Panc1 (cell line): Measurements from ENCODE around the gene TMTC2. TPM values are rescaled to one million over a fixed set of nuclear protein-coding genes. Genes with fewer than 3 reads are reported as not detected.

Experiments
- ATAC-seq: fragments of 200-7000 bp; cut with Tn5 transposase; 2 replicates; pipeline ENCODE4 v1.9.1; 2020; ENCODE audit warnings: mild to moderate bottlenecking, moderate library complexity
- BruUV-seq: library from RNA; stranded (reverse); fragments of 400-500 nt; replicated peaks from 2 replicates; lab custom pipeline; 2021; lab: Mats Ljungman, UMichigan
- CTCF ChIA-PET: fragments of 300-600 bp; sonication (Branson Sonifier 250); formaldehyde crosslinking; loops from one replicate; lab custom pipeline; 2022; ENCODE audit warnings: antibody characterized with exemption; lab: Charles Lee
- POLR2A ChIA-PET: fragments of 300-600 bp; sonication (Branson Sonifier 250); formaldehyde crosslinking; loops from one replicate; lab custom pipeline; 2022; ENCODE audit warnings: antibody characterized with exemption; lab: Charles Lee
- DNase-seq: peaks from one replicate; pipeline ENCODE4 v3.0.0-alpha.2; 2010; ENCODE audit warnings: low read depth, low spot score
- H3K27ac ChIP-seq: 2 replicates; pipeline ENCODE4 v1.5.1; 2011; ENCODE audit warnings: mild to moderate bottlenecking, low read length, inconsistent platforms
- H3K27me3 ChIP-seq: fragments of 200-500 bp; sonication (Bioruptor generic); 2 replicates; pipeline ENCODE4 v1.6.0; 2014; ENCODE audit warnings: low read length, inconsistent platforms; ENCODE audit not compliant: control insufficient read depth, insufficient read depth
- H3K36me3 ChIP-seq: fragments of 200-500 bp; sonication (Bioruptor generic); 2 replicates; pipeline ENCODE4 v1.5.1; 2014; ENCODE audit warnings: inconsistent platforms, mild to moderate bottlenecking, low read length, moderate library complexity; ENCODE audit not compliant: control insufficient read depth, insufficient read depth
- H3K4me1 ChIP-seq: 2 replicates; pipeline ENCODE4 v1.5.1; 2011; ENCODE audit warnings: inconsistent platforms, mild to moderate bottlenecking, low read length, moderate library complexity; ENCODE audit not compliant: control insufficient read depth, insufficient read depth
- H3K4me3 ChIP-seq, 2 experiments: 2 replicates each; pipeline ENCODE4 v1.5.1; 2011 to 2012; ENCODE audit warnings: low read depth in 2 of 2, low read length in 2 of 2, mild to moderate bottlenecking in 2 of 2, inconsistent platforms in 1 of 2, moderate library complexity in 1 of 2
- H3K9me3 ChIP-seq: fragments of 200-500 bp; sonication (Bioruptor generic); 2 replicates; pipeline ENCODE4 v1.5.1; 2014; ENCODE audit warnings: low read depth, mild to moderate bottlenecking, inconsistent platforms, low read length, moderate library complexity; ENCODE audit not compliant: control insufficient read depth, insufficient read depth
- POLR2AphosphoS5 ChIP-seq: IDR thresholded peaks from 2 replicates; pipeline ENCODE4 v1.6.1; 2012; ENCODE audit warnings: mild to moderate bottlenecking, low read depth, low read length, moderate library complexity
- SIN3A ChIP-seq: IDR thresholded peaks from 2 replicates; pipeline ENCODE4 v1.6.1; 2012; ENCODE audit warnings: low read depth, mild to moderate bottlenecking, low read length, moderate library complexity, borderline replicate concordance; ENCODE audit not compliant: insufficient read depth
- TCF7L2 ChIP-seq: IDR thresholded peaks from 2 replicates; pipeline ENCODE4 v1.6.1; 2011; ENCODE audit warnings: mild to moderate bottlenecking, low read depth, low read length, inconsistent platforms
- in situ Hi-C: cut with HindIII; loops from 2 replicates; pipeline ENCODE4 v1.10.0; 2016; ENCODE audit warnings: low sequenced_read_pairs, low pct_unique_long_range_greater_than_20kb
- intact Hi-C: fragments of 100-400 bp; cut with micrococcal nuclease; formaldehyde crosslinking; loops from one replicate; pipeline ENCODE4 v1.10.0; 2022; ENCODE audit not compliant: unreplicated experiment
- total RNA-seq: library from RNA; stranded (reverse); gene quantifications from one replicate; pipeline ENCODE4 v1.2.1, GENCODE V29; 2021; ENCODE audit not compliant: unreplicated experiment
- TF ChIP-seq, protein P1 (sequence below), 2 experiments: IDR thresholded peaks; 2 replicates each; pipeline ENCODE4 v1.6.1; 2011 to 2012; ENCODE audit warnings: low read depth in 2 of 2, control low read depth in 1 of 2, low read length in 1 of 2, mild to moderate bottlenecking in 1 of 2, moderate library complexity in 1 of 2; ENCODE audit not compliant: insufficient read depth in 1 of 2
- TF ChIP-seq, protein P2 (sequence below): fragments of 450-650 bp; IDR thresholded peaks from 2 replicates; pipeline ENCODE4 v1.5.1; 2017; ENCODE audit warnings: mild to moderate bottlenecking

TMTC2 gene
- total RNA-seq, 1 experiment from 2014 or later: 5.7 TPM

DNA sequence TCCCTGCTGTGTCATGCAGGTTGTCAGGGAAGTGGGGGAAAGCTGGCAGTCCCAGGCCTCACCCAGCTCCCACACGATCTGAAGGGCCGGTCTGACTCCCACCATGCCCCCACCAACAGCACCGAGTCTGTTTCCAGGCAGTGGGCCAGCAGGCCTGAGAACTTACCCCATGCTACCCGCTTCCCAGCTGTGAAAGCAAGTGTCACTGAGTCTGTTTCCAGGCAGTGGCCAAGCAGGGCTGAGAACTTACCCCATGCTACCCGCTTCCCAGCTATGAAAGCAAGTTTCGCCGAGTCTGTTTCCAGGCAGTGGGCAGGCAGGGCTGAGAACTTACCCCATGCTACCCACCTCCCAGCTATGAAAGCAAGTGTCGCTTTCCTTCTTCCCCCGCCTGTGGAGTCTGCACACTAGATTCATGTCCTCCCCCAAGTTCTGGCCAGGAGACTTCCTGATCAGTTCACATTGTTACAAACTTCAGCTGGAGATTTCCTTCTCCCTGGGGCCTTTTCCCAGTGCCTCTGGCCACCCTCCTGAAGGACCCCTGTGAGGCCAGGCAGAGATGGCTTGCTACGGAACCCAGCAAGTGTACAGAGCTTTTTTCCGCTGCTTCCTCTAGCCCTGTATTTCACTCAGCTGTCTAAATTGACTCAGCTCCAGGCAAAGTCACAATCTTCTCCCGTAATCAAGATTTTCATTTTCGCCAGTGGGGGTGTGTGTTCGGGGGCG, 435.4 kb downstream of the TMTC2 start:
- in situ Hi-C loops (no loop called here), intact Hi-C loops (no loop called here)
- no peaks in the 10 kb centered on the region for H3K9me3 ChIP-seq
- TF ChIP-seq TCF7L2 (no peak), SIN3A (no peak)
- no peaks in the 10 kb centered on the region for H3K36me3 ChIP-seq
- no peak overlapping the region for H3K27ac ChIP-seq
- no peaks in the 10 kb centered on the region for H3K27me3 ChIP-seq
- no peak overlapping the region for H3K4me3 ChIP-seq
- CTCF ChIA-PET: no interaction called here
- no TSS peak for BruUV-seq
- POLR2A ChIA-PET: no interaction called here
- H3K4me1 ChIP-seq: no peaks in the 10 kb centered on the region
- ATAC-seq (no peak), DNase-seq (no peak)

DNA sequence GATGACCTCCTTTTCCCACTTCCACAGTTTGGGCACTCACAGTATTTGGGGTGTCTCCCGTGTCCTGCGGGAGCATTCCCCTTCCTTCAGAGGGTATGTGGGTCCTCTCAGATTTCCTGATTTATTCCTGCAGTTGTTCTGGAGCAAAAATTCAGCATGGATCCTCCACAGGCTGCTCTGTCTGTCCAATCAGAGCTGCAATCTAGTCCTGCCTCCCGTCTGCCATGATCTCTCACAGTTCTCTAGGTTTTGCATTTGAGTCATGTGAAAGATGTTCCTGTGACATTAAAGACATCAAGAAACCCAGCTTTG, 435.9 kb downstream of the TMTC2 start:
- H3K4me3 ChIP-seq: no peak overlapping the region
- H3K36me3 ChIP-seq: no peaks in the 10 kb centered on the region
- CTCF ChIA-PET: no interaction called here
- DNase-seq (no peak), ATAC-seq (no peak)
- H3K27ac ChIP-seq: no peak overlapping the region
- H3K27me3 ChIP-seq: no peaks in the 10 kb centered on the region
- no TSS peak for BruUV-seq
- no peak for TF ChIP-seq POLR2AphosphoS5
- TF ChIP-seq, protein P1, sequence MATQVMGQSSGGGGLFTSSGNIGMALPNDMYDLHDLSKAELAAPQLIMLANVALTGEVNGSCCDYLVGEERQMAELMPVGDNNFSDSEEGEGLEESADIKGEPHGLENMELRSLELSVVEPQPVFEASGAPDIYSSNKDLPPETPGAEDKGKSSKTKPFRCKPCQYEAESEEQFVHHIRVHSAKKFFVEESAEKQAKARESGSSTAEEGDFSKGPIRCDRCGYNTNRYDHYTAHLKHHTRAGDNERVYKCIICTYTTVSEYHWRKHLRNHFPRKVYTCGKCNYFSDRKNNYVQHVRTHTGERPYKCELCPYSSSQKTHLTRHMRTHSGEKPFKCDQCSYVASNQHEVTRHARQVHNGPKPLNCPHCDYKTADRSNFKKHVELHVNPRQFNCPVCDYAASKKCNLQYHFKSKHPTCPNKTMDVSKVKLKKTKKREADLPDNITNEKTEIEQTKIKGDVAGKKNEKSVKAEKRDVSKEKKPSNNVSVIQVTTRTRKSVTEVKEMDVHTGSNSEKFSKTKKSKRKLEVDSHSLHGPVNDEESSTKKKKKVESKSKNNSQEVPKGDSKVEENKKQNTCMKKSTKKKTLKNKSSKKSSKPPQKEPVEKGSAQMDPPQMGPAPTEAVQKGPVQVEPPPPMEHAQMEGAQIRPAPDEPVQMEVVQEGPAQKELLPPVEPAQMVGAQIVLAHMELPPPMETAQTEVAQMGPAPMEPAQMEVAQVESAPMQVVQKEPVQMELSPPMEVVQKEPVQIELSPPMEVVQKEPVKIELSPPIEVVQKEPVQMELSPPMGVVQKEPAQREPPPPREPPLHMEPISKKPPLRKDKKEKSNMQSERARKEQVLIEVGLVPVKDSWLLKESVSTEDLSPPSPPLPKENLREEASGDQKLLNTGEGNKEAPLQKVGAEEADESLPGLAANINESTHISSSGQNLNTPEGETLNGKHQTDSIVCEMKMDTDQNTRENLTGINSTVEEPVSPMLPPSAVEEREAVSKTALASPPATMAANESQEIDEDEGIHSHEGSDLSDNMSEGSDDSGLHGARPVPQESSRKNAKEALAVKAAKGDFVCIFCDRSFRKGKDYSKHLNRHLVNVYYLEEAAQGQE (IDR thresholded peaks at IDR 0.05; ENCODE audit: insufficient read depth in 1 of 2, low read depth in 2 of 2, low read length in 1 of 2): no peak
- no peak for TF ChIP-seq TCF7L2
- TF ChIP-seq, protein P2, sequence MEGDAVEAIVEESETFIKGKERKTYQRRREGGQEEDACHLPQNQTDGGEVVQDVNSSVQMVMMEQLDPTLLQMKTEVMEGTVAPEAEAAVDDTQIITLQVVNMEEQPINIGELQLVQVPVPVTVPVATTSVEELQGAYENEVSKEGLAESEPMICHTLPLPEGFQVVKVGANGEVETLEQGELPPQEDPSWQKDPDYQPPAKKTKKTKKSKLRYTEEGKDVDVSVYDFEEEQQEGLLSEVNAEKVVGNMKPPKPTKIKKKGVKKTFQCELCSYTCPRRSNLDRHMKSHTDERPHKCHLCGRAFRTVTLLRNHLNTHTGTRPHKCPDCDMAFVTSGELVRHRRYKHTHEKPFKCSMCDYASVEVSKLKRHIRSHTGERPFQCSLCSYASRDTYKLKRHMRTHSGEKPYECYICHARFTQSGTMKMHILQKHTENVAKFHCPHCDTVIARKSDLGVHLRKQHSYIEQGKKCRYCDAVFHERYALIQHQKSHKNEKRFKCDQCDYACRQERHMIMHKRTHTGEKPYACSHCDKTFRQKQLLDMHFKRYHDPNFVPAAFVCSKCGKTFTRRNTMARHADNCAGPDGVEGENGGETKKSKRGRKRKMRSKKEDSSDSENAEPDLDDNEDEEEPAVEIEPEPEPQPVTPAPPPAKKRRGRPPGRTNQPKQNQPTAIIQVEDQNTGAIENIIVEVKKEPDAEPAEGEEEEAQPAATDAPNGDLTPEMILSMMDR: no peak
- TF ChIP-seq SIN3A: no peak
- no peaks in the 10 kb centered on the region for H3K4me1 ChIP-seq
- intact Hi-C loops (no loop called here), in situ Hi-C loops (no loop called here)
- POLR2A ChIA-PET: no interaction called here
- no peaks in the 10 kb centered on the region for H3K9me3 ChIP-seq

DNA sequence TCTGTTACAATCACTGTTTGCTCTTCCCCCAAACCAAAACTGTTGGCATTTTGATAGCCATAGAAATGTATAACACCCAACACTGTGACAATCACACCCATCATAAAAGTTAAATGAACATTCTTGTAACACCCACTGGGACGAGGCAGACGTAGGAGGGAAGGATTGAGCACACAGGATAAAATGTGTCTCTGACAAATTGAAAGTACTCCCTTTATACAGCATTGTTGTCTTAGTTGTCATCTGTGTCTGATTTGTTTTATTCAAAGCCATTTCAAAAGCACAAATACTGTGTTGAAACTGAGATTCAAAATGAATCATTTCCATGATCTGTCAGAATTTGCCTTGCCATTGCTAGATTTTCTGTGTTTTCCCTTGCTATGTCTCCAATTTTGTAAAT, 436.3 kb downstream of the TMTC2 start:
- TF ChIP-seq, protein P2: no peak
- TF ChIP-seq, protein P1 (IDR thresholded peaks at IDR 0.05; ENCODE audit: insufficient read depth in 1 of 2, low read depth in 2 of 2, low read length in 1 of 2): no peak
- Histone ChIP-seq H3K4me3 (no peak overlapping the region), H3K27me3 (no peaks in the 10 kb centered on the region), H3K4me1 (no peaks in the 10 kb centered on the region), H3K9me3 (no peaks in the 10 kb centered on the region), H3K27ac (no peak overlapping the region), H3K36me3 (no peaks in the 10 kb centered on the region)
- in situ Hi-C loops (no loop called here), intact Hi-C loops (no loop called here)
- BruUV-seq: no TSS peak
- ChIA-PET POLR2A (no interaction called here), CTCF (no interaction called here)
- no peak for DNase-seq
- no peak for ATAC-seq
